NCI-H2227 (cell line): ENCODE results near the gene CGNL1.

ENCODE experiments used
- DNase-seq: peaks from one replicate; lab custom pipeline; 2025; ENCODE audit not compliant: unreplicated experiment; lab: John Stamatoyannopoulos, UW

The CGNL1 gene

DNA sequence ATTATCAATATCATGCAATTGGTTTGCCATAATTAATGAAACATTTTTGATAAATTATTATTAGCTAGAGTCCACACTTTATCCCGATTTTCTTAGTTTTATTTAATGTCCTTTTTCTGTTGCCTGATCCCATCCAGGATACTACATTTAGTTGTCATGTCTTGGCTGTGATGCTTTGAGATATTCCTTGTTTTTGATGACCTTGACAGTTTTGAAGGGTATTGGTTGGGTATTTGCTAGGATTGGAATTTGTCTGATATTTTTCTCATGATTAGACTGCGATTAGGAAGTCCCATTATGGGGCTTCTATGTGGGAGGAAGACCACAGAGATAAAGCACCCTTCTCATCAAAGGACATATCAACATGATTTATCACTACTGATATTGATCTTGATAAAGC is 43.0 kb downstream of the CGNL1 start:
- no peak for DNase-seq

GRCh38 chr15:57421110-57421509 is 44.8 kb downstream of the CGNL1 start:
- no peak for DNase-seq

- no peak for DNase-seq
Observed at GRCh38 chr15:57421551-57421950, 45.2 kb downstream of the CGNL1 start.

DNA sequence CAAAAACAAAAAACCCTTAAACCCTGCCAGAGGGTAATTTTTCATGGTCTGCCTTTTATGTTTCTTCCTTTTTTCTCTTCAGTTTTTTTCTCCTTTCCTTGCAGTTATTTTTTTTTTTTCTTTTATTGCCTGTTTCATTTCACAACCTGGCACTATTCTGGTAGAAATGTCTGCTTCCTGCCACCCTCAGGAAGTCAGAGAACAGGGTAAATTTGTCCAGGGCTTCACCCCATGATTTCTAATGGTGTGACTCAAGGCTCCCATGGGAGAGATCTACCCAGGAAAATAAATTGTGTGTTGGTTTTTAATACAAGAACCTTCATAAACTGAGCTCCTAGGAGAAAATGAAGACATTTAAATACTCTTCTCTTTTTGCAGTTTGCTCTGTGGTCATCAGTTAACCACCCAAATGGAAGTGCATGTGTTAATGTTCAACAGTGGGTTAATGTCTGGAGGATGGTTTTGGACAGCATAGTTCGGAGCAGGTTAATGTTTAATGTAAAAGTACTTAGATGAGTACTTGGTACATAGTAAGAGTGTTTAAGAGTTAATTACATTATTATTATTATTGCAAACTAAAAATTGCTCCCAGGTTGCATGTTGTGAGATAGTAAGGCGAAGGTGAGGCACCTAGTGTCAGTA is 45.9 kb downstream of the CGNL1 start:
- DNase-seq: no peak

DNA sequence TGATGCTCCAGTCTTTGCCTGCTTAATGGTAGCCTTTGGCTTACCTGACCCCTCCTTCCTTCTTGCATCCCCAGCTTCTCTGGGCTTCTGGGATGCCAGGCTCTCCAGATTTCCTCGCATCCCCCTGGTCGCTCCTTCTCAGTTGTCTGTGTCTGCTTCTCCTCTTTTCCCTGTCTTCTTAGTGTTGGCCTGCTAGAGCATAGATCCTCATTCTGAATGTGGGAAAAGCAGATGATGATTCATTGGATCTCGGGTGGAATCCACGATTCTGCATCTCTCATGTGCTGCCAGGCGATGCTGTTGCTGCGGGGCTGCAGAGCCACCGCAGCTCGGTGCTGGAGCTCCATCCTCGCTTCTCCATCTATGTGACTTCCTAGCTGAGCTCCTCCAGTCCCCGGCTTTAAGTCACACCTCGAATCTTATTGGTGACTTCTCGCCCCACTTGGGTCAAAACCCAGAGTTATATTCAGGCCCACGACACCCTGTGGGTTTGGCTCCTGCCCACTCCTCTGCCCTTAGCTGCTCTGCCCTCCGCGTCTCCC is 47.4 kb downstream of the CGNL1 start:
- DNase-seq: no peak

DNA sequence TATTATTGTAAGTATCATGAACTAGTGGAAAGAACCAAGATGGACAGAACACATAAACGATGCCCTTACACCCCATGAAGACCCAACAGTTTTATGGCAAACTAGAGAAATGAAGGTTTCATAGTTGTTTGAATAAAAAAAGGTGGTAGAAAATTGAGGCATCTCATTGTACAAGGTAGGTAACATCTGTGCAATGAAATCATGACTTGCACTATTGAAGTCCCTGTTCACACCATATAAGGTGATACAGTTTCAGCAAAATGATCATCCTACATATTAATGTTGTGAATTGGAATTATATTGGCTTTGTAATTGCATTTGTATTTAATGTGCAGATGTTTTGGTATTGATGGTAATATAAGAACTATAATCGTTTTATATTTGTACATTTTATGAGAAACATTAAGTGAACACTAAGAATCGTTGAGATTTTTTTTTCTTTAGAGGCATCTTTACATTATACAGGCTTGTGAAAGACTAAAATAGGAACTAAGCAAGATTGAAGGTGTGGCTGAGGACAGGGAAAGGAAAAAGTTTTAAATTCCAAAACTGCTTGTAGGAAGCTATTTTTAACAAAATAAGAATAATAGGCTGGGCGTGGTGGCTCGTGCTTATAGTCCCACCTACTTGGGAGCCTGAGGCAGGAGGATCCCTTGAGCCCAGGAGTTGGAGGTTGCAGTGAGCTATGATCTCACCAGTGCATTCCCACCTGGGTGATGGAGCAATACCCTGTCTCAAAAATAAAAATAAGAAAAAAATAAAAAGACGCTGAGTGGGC is 48.5 kb downstream of the CGNL1 start:
- DNase-seq: no peak

GRCh38 chr15:57425842-57426241 is 49.5 kb downstream of the CGNL1 start:
- no peak for DNase-seq

DNA sequence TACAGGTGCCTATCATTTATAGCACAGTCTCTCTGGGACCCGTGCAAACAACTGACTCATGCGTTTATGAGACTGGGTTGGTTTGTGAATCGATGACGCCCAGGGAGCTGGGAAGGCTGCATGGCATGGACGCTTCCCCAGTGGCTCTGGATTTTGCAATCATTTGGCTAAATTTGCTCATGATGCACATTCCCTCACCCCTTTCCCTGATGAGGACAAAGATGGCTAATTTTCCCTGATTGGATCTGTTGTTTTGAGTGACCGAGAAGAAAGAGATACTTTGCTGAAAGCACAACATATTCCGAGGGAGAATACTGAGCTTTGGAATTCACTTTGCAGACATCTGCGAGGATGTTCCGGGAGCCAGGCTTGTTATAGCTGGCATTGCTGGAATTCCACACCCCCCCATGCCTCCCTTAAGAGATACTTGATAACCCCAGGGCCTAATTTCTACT is 51.1 kb downstream of the CGNL1 start:
- DNase-seq: no peak

DNA sequence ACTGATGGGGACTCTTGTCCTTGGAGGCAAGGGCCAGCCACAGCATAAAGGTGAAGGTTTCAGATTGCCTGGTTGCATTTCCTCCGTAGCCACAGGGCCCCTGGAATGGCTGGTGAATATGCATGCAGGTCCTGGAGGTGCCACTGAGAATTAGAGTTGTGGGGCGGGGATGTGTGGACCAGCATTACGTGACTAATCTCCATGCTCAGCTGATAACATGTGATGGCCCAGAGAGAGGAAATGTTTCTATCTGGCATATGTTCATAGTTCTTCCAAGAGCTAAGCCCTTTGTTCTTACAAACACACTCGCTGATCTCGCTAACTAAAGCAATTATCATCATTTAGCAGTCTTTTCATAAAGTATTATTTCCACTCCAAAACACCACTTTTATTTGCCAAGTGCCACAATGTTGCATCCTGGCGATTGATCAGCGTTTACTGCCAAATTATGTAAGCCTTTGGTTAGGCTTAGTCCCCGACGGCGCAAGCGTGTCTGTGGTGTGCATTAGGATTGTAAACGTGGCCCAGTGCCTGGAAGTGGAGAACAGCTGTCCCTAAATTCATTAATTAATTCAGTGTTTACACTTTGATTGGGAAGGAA is 55.9 kb downstream of the CGNL1 start:
- no peak for DNase-seq

DNA sequence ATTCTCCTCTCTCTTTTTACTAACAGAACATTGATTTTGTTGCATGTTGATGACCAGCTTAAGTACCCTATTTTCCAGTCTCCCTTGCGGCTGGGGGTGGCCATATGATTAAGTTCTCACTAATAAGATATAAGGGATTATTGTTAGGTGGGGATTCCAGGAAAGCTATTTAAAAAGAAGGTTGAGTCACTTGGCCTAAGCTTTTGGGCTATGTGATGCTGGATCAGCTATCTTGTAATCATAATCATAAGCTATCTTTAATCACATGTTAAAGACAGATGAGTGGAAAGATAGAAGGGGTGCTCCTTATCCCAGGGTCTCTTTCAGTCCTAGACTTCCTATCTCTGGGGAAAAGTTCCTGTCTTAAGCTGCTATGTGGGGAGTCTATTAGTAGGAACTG is 59.9 kb downstream of the CGNL1 start:
- DNase-seq: no peak

DNA sequence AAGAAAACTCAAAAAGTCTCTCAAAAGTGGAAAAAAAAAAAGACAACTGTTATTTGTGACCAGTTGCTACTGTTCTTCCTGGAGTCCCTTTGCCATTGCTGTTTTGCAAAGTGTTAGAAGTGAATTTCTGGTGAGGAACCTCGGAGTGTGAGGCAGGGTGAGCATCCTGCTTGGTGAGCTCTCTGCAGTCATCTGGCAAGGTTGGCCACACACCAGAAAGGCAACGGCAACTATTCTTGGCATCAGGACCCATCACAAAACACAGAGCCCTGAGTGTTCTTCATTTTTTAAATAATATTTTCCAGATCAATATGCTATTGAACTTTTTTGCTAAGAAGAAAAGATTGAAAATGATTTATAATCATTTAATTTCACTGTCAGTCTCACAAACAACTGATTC is 60.7 kb downstream of the CGNL1 start:
- DNase-seq: no peak

- no peak for DNase-seq
Observed at GRCh38 chr15:57437564-57437963, 61.3 kb downstream of the CGNL1 start.

GRCh38 chr15:57438166-57438565 is 61.9 kb downstream of the CGNL1 start:
- no peak for DNase-seq

DNA sequence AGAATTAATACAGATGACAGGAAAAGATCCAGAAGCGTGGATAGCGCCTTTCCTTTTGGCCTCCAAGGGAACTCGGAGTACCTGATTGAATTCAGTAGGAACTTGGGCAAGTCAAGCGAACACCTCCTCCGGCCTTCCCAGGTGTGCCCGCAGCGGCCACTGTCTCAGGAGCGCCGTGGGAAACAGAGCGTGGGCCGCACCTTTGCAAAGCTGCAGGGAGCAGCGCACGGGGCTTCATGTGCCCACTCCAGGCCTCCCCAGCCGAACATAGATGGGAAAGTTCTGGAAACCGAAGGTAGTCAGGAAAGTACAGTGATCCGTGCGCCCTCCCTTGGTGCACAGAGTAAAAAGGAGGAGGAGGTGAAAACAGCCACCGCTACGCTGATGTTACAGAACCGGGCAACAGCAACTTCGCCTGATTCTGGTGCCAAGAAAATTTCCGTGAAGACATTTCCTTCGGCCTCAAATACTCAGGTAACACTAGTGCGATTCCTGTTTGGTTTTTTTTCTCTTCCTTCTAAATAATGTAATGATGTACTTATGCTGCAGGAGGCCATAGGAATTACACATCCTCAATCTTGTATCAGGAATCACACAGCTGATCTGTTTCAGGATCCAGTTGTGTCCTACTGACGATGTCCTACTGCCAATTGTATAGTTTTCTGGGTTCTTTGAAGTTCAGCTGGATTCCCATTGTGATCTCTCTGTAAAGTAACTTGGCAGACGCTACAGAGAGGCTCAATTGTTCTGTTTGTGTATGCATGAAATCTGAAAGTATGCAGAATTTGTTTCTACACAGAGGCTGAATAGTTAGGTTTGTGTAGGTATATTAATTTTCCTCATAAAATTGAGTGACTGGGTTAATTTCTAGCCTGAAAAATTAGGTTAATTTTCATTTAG is 63.1 kb downstream of the CGNL1 start:
- no peak for DNase-seq

- DNase-seq: no peak
Observed at GRCh38 chr15:57440167-57440566, 63.9 kb downstream of the CGNL1 start.

- DNase-seq: no peak
Observed at GRCh38 chr15:57440799-57441198, 64.5 kb downstream of the CGNL1 start.

GRCh38 chr15:57442335-57442734 is 66.0 kb downstream of the CGNL1 start:
- no peak for DNase-seq

DNA sequence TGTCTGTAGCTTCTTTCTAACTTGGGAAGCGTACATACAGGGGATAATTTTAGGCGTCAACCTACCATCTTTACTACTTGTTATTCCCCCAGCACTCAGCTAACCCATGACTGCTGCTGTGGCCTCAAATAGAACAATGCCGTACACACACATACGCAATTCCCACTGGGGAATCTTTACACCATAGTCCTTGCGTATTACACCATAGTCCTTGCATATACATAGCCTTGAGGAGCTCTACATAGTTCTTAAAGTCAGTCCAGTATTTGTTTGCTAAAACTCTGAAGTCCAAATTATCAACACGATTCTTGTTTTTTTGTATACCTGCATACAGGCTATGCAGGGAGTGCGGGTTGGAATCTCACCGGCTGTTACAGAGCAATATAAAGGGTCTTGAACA is 67.2 kb downstream of the CGNL1 start:
- no peak for DNase-seq

DNA sequence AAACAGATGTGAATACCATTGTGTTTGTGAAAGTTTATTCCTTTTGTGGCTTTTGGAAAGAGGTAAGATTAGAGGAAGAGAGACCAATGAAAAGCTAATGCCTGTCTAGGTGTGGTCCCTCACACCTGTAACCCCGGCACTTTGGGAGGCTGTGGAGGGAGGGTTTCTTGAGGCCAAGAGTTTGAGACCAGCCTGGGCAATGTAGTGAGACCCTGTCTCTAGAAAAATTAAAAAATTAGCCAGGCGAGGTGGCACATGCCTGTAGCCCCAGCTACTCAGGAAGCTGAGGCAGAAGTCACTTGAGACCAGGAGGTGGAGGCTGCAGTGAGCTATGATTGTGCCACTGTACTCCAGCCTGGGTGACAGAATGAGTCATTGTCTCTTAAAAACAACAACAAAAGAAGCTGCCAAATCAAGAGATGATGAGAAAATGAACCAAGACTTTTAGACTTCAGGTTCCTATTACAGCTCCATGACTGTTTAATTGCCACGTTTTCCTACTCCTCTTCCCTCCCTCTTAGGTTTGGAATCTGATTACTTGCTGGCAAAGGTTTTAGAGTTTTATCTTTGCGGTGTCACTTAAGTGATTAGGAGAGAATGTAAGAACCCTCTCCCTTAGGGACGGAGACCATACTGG is 68.7 kb downstream of the CGNL1 start:
- no peak for DNase-seq

GRCh38 chr15:57445872-57446271 is 69.6 kb downstream of the CGNL1 start:
- DNase-seq: no peak

DNA sequence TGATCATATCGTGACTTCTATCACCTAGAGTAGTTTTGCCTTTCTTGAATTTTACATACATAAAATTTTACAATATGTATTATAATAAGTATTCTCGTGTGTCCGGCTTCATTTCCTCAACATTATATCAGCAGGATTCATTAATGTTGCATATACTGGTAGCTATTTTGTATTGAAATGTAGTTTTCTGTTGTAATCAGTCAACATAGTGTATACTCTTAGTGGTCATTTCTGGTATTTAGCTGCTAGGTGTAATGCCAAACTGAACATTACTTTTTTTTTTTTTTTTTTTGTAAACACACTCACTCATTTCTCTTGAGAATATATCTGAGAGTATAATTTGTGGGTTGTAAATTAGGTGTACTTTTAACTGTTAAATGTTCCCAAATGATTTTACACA is 70.1 kb downstream of the CGNL1 start:
- DNase-seq: no peak
